Stimulated activated CD8-positive, alpha-beta memory T cell treated with anti-CD3 and anti-CD28 coated beads, Interleukin-12 subunit alpha, Interleukin-12 subunit beta, amount 100 ng/mL, for 1 hour (primary cell): ENCODE results near the gene VPREB3.

ENCODE experiments used
- DNase-seq: peaks from one replicate; pipeline ENCODE4 v3.0.0-alpha.2; 2020; ENCODE audit warnings: low read depth

The VPREB3 gene

DNA sequence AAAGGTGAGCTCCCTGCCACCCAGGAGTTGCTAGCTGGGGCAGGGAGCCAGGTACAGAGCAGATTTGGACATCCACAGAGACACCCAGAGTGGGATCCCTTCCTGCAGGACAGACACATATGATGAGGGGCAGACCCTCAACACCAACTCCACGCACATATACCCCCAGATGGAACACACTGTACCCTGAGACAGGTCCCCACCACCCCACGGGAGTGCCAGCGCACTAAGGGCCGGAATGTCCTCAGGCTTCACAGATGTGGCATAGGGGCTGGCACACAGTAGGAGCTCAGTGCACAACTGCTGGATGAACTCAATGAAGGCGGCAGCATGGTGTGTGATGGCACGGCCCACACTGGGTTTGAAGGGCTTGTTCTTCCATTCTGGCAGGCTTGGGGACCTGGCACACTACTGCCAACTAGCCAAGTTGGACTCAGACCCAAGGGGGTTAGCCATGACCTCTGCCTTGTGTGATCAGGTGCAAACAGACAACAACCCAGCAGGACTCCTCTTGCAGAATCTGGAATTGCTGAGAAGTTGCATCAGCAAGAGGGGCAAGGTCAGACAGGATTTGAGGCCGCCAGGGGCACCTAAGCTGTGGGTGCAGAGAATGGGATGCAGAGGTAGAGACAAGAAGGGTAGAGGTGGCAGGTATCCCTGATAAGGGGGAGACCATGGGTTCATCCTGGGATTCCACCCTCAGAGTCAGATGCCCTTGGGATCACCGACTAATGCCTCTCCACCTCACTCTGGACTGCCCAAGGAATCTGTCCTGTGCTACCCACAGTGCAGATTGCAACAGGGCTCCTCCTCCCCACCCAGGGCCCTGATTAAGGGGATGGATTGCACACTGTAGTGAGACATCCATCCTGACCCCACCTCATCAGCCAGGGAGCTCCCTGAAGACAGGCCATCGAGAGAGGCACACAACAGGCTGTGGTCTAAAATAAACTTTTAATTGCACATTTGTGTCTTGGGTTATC is 11.0 kb upstream of the VPREB3 start:
- no peak for DNase-seq

- DNase-seq: no peak
Observed at GRCh38 chr22:23763954-23764353, 9.7 kb upstream of the VPREB3 start.

GRCh38 chr22:23763579-23763945 is 9.3 kb upstream of the VPREB3 start:
- DNase-seq: no peak

GRCh38 chr22:23762842-23763578 is 8.8 kb upstream of the VPREB3 start, which contains the start of gene C22orf15:
TSS of gene C22orf15 (plus strand) at chr22:23762990. CDS start at chr22:23763307, 317 bp downstream.
- no peak for DNase-seq

DNA sequence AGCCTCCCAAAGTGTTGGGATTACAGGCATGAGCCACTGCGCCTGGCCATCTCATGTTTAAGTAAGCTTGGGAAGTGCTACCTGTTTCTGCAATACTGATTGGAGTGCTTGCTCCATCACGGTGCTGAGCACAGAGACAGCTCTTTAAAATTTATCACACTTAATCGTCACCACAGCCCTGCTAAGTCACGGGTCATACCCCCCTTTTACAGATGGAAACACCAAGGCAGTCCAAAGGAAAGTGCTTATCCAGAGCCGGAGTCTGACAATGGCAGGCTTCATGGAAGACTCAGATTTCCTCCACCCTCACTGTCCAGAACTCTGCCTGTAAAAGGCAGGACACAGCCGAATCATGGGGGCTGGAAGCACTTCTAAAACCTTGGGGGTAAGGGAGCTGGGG is 5.8 kb upstream of the VPREB3 start:
- no peak for DNase-seq

DNA sequence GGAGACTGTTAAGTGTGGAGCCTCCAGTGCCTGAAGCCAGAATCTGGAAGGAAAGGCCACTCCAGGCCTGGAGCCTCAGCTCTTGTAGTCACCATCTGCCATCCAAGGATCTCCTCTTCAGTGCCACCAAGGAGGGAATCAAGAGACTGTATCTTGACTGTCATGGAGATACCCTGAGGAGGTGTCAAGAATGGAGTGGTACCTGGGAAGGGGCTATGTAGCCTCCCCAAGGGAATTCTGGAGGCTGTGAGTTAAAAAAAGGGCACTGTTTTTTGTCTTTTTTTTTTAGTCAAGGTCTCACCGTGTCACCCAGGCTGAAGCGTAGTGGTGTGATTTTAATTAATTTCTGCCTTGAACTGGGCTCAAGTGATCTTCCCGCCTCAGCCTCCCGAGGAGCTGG is 5.3 kb upstream of the VPREB3 start:
- no peak for DNase-seq

GRCh38 chr22:23756891-23757290 is 2.7 kb upstream of the VPREB3 start:
- no peak for DNase-seq

DNA sequence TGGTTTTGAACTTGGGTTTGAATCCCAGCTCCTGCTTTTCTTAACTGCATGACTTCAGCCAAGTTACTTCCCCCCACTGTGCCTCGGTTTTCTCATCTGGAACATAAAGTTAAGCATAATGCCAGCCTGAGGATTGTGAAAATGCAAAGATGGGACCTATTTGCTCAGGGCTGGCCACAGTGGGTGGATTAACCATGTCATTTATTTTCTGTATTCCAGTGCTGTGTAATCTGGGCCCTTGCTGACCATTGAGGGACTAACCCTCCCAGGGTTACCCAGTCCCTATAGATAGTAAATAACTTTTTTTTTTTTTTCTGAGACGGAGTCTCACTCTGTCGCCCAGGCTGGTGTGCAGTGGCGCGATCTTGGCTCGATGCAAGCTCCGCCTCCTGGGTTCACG is 1.5 kb upstream of the VPREB3 start:
- DNase-seq: no peak

DNA sequence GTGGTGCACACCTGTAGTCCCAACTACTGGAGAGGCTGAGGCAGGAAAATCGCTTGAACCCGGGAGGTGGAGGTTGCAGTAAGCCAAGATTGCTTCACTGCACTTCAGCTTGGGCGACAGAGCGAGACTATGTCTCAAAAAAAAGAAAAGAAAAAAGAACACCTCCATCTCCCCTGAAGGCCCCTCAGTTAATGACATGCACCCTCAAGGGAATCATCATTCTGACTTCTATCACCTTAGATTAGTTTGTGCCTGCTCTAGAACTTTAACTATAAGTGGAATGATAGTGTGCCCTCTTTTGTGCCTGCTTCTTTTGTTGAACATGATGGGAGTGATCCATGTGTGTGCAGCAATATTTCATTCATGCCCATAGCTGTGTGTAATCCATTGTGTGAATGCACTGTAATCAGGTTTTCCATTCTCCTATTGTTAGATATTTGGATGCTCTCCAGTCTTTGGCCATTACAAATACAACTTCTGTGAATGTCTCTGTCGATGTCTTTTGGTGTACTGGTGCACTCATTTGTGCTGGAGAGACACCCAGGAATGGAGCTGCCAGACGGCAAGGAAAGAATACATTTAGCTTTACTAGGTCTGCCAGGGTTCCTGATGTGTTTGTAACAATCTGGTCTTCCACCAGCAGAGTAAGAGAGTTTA is 883 bp upstream of the VPREB3 start:
- no peak for DNase-seq

DNA sequence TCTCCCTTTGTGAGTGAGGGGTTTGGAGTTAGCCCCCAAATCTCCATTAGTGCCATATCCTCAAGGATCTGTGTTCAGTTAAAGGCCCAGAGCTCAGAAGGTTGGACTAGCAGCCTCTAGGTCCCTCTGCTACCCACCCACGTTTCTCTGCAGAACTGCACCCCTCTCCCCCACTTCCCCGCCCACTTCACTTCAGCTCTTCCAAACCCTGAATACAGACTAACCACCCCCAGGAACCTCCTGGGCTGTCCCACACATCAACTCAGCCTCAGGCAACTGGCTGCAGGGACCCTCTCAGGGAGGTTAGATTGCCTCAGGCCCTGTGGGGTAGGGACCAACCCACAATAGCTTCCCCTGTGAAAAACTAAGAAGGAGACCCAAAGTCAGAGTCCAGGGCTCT is 840 bp downstream of the VPREB3 start:
- DNase-seq: no peak

DNA sequence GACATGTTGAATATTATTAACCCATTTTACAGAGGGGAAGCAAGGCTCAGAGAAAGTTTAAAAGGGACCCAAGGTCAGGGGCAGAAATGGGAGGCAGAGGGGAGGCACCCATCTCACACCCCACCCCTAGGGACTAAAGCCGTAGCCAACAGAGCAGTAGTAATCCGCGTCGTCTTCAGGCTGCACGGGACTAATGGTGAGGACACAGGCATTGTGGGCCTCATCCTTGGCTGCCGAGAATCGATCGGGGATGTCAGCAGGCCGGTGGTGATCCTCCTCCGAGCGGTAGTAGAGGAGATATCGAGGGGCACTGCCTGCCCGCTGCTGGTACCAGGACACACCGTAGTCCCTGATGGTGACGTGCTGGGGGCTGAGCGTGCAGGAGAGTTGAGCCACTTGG is 1.5 kb downstream of the VPREB3 start:
- DNase-seq: no peak

DNA sequence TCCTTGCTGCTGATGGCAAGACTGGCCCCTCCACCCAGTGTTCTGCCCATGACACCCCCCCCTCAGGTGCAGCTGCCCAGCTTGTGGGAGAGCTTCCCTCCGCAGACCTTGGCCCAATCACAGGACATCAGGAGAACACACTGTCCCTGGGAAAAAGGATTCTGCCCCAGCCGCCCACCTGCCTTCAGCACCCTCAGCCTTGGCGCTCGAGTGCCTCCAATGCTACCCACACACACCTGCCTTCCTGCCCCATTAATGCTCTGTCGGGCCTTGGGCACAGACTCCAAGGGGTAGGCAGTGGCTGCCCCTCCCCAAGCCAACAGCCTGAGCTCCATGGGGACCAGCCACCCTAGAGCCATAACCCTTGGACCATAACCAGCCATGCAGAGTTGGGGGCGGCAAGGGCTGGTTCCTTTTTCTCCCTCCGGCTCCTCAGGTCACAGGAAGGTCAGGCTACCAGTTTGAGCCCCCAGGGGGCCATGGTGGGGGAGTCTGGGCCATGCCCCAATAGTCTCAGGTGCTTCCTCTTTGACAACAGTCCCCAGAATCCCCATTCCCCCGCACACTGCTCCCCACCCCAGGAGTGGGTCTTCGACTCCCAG is 2.0 kb downstream of the VPREB3 start:
- DNase-seq: no peak

- no peak for DNase-seq
Observed at GRCh38 chr22:23751441-23751996, 2.7 kb downstream of the VPREB3 start.

- DNase-seq: peak; percentile 72
Observed at GRCh38 chr22:23750714-23751440, 3.3 kb downstream of the VPREB3 start, which contains the start of gene ZNF70. TSS of gene ZNF70 (minus strand) at chr22:23751112. CDS start at chr22:23745140, 5,972 bp downstream.

DNA sequence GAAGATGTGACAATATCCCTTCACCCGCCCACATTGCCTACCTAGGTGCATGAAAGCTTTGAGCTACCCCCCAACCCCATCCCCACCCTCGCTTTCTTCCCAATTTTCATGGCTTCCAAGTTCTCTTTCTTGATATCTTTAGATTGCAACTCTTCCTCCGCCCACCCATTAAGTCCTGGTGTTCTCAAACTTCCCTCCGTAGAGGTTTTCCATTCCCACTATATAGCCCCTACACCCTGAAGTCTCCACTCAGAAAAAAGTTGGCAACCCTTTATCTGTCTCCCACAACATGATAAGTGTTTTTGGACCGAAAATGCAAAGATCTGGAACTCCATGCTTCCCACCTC is 3.9 kb downstream of the VPREB3 start:
- DNase-seq: no peak

GRCh38 chr22:23749841-23750301 is 4.4 kb downstream of the VPREB3 start:
- DNase-seq: no peak

GRCh38 chr22:23745791-23746190 is 8.4 kb downstream of the VPREB3 start:
- no peak for DNase-seq

- no peak for DNase-seq
Observed at GRCh38 chr22:23744485-23744884, 9.7 kb downstream of the VPREB3 start.

DNA sequence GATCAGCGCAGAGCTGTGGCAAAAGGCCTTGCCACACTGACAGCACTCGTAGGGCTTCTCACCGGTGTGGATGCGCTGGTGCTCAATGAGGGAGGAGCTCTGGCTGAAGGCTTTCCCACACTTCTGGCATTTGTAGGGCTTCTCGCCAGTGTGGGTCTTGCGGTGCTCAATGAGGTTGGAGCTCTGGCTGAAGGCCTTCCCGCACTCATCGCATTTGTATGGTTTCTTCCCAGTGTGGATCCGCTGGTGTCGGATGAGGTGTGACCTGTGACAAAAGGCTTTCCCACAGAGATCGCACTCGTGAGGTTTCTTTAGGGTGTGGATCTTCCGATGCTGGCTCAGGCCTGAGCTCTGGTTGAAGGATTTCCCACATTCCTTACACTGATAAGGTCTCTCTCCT is 10.2 kb downstream of the VPREB3 start:
- DNase-seq: no peak

- no peak for DNase-seq
Observed at GRCh38 chr22:23743303-23743705, 10.9 kb downstream of the VPREB3 start.
